SIG-M5 (cell line): ENCODE measurements around the gene ERCC3.

Source experiments
- DNase-seq: peaks from one replicate; lab custom pipeline; 2025; lab: John Stamatoyannopoulos, UW

ERCC3 gene

GRCh38 chr2:127293748-127294562, at the start of gene ERCC3:
TSS of gene ERCC3 (minus strand) at chr2:127294144. CDS start at chr2:127294081, 63 bp downstream.
- peak; percentile 26 for DNase-seq

GRCh38 chr2:127343277-127343676, 49.3 kb upstream of the ERCC3 start:
- no peak for DNase-seq

- DNase-seq: peak; percentile 14
Observed at GRCh38 chr2:127342101-127342500, 48.2 kb upstream of the ERCC3 start.

GRCh38 chr2:127332335-127332734, 38.4 kb upstream of the ERCC3 start:
- no peak for DNase-seq

- no peak for DNase-seq
Observed at GRCh38 chr2:127330753-127331152, 36.8 kb upstream of the ERCC3 start.

- no peak for DNase-seq
Observed at GRCh38 chr2:127326289-127326945, 32.5 kb upstream of the ERCC3 start.

- DNase-seq: no peak
Observed at GRCh38 chr2:127324635-127325034, 30.7 kb upstream of the ERCC3 start.

- no peak for DNase-seq
Observed at GRCh38 chr2:127321303-127321702, 27.4 kb upstream of the ERCC3 start.

GRCh38 chr2:127320586-127321275, 26.8 kb upstream of the ERCC3 start:
- no peak for DNase-seq

GRCh38 chr2:127320067-127320466, 26.1 kb upstream of the ERCC3 start:
- no peak for DNase-seq

GRCh38 chr2:127314193-127314988, 20.4 kb upstream of the ERCC3 start:
- no peak for DNase-seq

- peak; percentile 57 for DNase-seq
Observed at GRCh38 chr2:127313406-127313805, 19.5 kb upstream of the ERCC3 start.

GRCh38 chr2:127310980-127311379, 17.0 kb upstream of the ERCC3 start:
- no peak for DNase-seq

- no peak for DNase-seq
Observed at GRCh38 chr2:127309468-127309867, 15.5 kb upstream of the ERCC3 start.

GRCh38 chr2:127308586-127309138, 14.7 kb upstream of the ERCC3 start:
- no peak for DNase-seq

GRCh38 chr2:127305990-127306585, 12.1 kb upstream of the ERCC3 start:
- DNase-seq: no peak

- no peak for DNase-seq
Observed at GRCh38 chr2:127302168-127302567, 8.2 kb upstream of the ERCC3 start.

- no peak for DNase-seq
Observed at GRCh38 chr2:127293386-127293747, 577 bp downstream of the ERCC3 start.

GRCh38 chr2:127288274-127288673, 5.7 kb downstream of the ERCC3 start:
- no peak for DNase-seq

GRCh38 chr2:127283275-127283674, 10.7 kb downstream of the ERCC3 start:
- no peak for DNase-seq

- no peak for DNase-seq
Observed at GRCh38 chr2:127280693-127281092, 13.3 kb downstream of the ERCC3 start.
